ENCODE data around the gene FZR1. TPM values are rescaled to one million over a fixed set of nuclear protein-coding genes. Genes with fewer than 3 reads are reported as not detected.

The FZR1 gene
- total and polyA plus RNA-seq, 2 of the 8 experiments (the other 6 are each of a cell fraction or from before 2014, with no cell fraction given), result 21.6 to 35.5 TPM

DNA sequence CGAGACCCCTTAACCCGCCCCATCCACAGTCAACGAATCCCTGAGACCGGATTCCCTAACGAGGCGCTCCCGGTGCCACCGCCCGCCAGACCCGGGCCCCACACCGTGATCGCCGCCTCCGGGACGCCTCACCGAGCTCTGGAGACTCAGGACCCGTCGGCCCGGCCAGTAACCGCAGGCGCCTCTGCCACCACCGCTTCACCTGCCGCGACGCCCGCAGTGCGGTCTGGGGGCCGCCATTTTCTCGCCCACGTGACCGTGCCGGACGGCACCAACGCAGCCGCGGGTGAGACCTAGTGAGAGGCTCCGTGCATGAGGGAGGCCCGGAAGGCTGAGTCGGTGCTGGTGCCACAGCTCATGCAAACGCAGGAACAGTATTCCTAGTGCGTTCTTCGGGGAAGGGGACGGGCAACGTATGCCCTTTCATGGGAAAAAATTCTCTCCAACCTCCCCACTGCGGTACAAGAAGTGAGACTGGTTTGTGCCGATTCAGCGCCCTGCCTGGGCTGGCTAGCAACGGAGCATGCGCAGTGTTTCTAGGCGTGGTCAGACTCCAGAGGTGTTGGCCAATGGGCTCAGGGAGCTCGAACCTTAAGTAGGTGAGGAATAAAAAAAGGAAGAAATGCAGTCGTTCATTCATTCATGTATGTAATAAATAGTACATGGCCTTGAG, 5.5 kb upstream of the FZR1 start, which contains the start of gene DOHH (continued):
- no peak for TF ChIP-seq CHD7 (IDR thresholded peaks at IDR 0.05; ENCODE audit: insufficient replicate concordance, low read length)
- TF ChIP-seq SRF (IDR thresholded peaks at IDR 0.05; ENCODE audit: low read depth, low read length), result no peak
- peak; percentile 93 for TF ChIP-seq KDM5A (IDR thresholded peaks at IDR 0.05; ENCODE audit: low read length)
- no peak for TF ChIP-seq ATF2 (IDR thresholded peaks at IDR 0.05; ENCODE audit: low read length)
- TF ChIP-seq FOSL1 (IDR thresholded peaks at IDR 0.05; ENCODE audit: insufficient read depth, low read depth, low read length), result no peak
- TF ChIP-seq TAF7 (optimal IDR thresholded peaks at IDR 0.05; ENCODE audit: borderline replicate concordance, low read depth, low read length), result peak; percentile 96
- TF ChIP-seq GABPA (IDR thresholded peaks at IDR 0.05; ENCODE audit: borderline replicate concordance, insufficient read depth, low read length), result no peak
